Choroid plexus epithelial cell (primary cell): Measurements from ENCODE around the gene FAM174C.

ENCODE experiments used
- DNase-seq: peaks from one replicate; pipeline ENCODE4 v3.0.0-alpha.2; 2010; ENCODE audit warnings: low read depth
- H3K4me3 ChIP-seq: 2 replicates; pipeline ENCODE4 v1.5.1; 2011; ENCODE audit warnings: low read depth, mild to moderate bottlenecking, control low read depth, low read length, moderate library complexity
- CTCF ChIP-seq: conservative IDR thresholded peaks from 2 replicates; pipeline ENCODE4 v1.5.1; 2011; ENCODE audit warnings: low read depth, mild to moderate bottlenecking, control low read depth, inconsistent platforms, low read length, moderate library complexity

FAM174C gene

GRCh38 chr19:1266916-1267476 lies 8.3 kb upstream of the FAM174C start:
- peak; percentile 54 for DNase-seq
- peak; percentile 71 for TF ChIP-seq CTCF
- H3K4me3 ChIP-seq = peak overlapping the region; percentile 56

GRCh38 chr19:1267477-1268225 lies 7.7 kb upstream of the FAM174C start:
- no peak for TF ChIP-seq CTCF
- DNase-seq = peak; percentile 31
- H3K4me3 ChIP-seq = peak overlapping the region; percentile 17

GRCh38 chr19:1268226-1269064 lies 6.9 kb upstream of the FAM174C start:
- no peak for DNase-seq
- no peak for TF ChIP-seq CTCF
- no peak overlapping the region for H3K4me3 ChIP-seq

GRCh38 chr19:1269065-1269477 lies 6.3 kb upstream of the FAM174C start, which contains the start of gene CIRBP:
CIRBP (plus strand) TSS chr19:1269332; CDS start chr19:1270934, 1,602 bp downstream.
- H3K4me3 ChIP-seq = peak within 1 kb of the TSS; percentile 84

GRCh38 chr19:1269478-1270212 lies 5.7 kb upstream of the FAM174C start:
- H3K4me3 ChIP-seq = peak overlapping the region; percentile 84
- peak; percentile 82 for DNase-seq
- peak; percentile 15 for TF ChIP-seq CTCF

More at GRCh38 chr19:1269065-1269477, 6.3 kb upstream of the FAM174C start, which contains the start of gene CIRBP:
- TF ChIP-seq CTCF = no peak
- peak; percentile 100 for DNase-seq

- peak overlapping the region; percentile 84 for H3K4me3 ChIP-seq
- no peak for TF ChIP-seq CTCF
- no peak for DNase-seq
These were observed 5.0 kb upstream of the FAM174C start for GRCh38 chr19:1270213-1270853.
